Activated B cell treated with CpG ODN at 0.5 μM for 24 hours (primary cell): Measurements from ENCODE around the gene AGO3. TPM values are rescaled to one million over a fixed set of nuclear protein-coding genes. Genes with fewer than 3 reads are reported as not detected.

Experiments
- ATAC-seq: fragments of 200-7000 bp; cut with Tn5 transposase; one replicate; pipeline ENCODE4 v1.10.0; 2021; ENCODE audit warnings: low read depth, mild to moderate bottlenecking, moderate library complexity
- CTCF ChIA-PET: fragments of 350-600 bp; sonication (Branson Sonifier 250); formaldehyde crosslinking; loops from one replicate; lab custom pipeline; 2021; ENCODE audit warnings: antibody characterized with exemption; lab: Charles Lee
- POLR2A ChIA-PET: fragments of 350-600 bp; sonication (Branson Sonifier 250); formaldehyde crosslinking; loops from one replicate; lab custom pipeline; 2021; ENCODE audit warnings: antibody characterized with exemption; lab: Charles Lee
- DNase-seq: peaks from one replicate; pipeline ENCODE4 v3.0.0; 2022
- H3K27ac Mint-ChIP-seq: one replicate; pipeline ENCODE4 v1.8.0; 2020; ENCODE audit warnings: mixed read lengths
- H3K27me3 Mint-ChIP-seq: one replicate; pipeline ENCODE4 v1.8.0; 2021; ENCODE audit warnings: mixed read lengths
- H3K36me3 Mint-ChIP-seq: one replicate; pipeline ENCODE4 v1.8.0; 2021; ENCODE audit warnings: low read depth, mixed read lengths
- H3K4me1 Mint-ChIP-seq: one replicate; pipeline ENCODE4 v1.8.0; 2021; ENCODE audit warnings: mixed read lengths
- H3K4me3 Mint-ChIP-seq: one replicate; pipeline ENCODE4 v1.8.0; 2020; ENCODE audit warnings: mild to moderate bottlenecking, mixed read lengths
- H3K9me3 Mint-ChIP-seq: one replicate; pipeline ENCODE4 v1.8.0; 2020; ENCODE audit warnings: mixed read lengths
- CTCF ChIP-seq: fragments of 200-600 bp; IDR thresholded peaks from one replicate; pipeline ENCODE4 v1.8.0; 2022; ENCODE audit warnings: antibody characterized with exemption, mild to moderate bottlenecking
- intact Hi-C: fragments of 100-400 bp; cut with micrococcal nuclease; formaldehyde crosslinking; loops from one replicate; pipeline ENCODE4 v1.15.1; 2024
- total RNA-seq: library from RNA; stranded (reverse); gene quantifications from 2 replicates; pipeline ENCODE4 v1.2.3, GENCODE V29; 2022

AGO3 gene
- total RNA-seq, 1 donor from 2014 or later: 37.2 TPM

DNA sequence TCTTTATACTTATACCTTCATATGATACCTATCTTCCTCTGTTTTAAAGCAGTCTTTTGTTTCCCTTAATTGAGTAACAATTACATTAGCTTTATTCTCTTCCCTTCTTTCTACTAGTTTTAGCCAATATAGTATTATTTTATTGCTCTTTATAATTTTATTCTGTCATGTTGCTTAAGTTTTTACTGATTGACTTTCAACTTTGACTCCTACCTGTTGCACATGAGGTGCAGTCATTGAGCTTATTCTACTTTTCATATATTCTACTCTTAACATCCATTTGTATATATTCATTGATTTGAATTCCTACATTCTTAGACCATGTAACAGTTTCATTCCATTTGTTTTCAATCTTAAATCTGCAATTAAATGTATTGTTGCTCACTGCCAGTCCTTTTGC, 49.2 kb downstream of the AGO3 start:
- TF ChIP-seq CTCF: no peak
- H3K9me3 Mint-ChIP-seq: no peaks in the 10 kb centered on the region
- H3K36me3 Mint-ChIP-seq: peaks cover 62% of the 10 kb centered on the region

DNA sequence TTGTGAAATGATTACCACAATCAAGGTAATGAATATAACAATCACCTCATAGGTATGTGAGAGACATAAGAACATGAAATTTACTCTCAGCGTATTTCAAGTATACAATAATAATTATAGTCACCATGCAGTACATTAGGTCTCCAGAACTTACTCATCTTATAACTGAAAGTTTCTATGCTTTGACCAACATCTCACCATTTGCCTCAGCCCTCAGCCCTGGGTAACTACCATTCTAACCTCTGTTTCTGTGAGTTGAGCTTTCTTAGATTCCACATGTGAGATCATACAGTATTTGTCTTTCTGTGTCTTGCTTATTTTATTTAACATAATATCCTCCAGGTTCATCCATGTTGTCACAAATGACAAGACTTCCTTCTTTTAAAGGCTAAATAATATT, 57.3 kb downstream of the AGO3 start:
- TF ChIP-seq CTCF: no peak
- no peaks in the 10 kb centered on the region for H3K4me1 Mint-ChIP-seq
- H3K27me3 Mint-ChIP-seq: no peaks in the 10 kb centered on the region
- H3K36me3 Mint-ChIP-seq: peaks cover 30% of the 10 kb centered on the region
- intact Hi-C loops: no loop called here
- POLR2A ChIA-PET: no interaction called here
- H3K9me3 Mint-ChIP-seq: no peaks in the 10 kb centered on the region
- CTCF ChIA-PET: no interaction called here
- H3K4me3 Mint-ChIP-seq: no peak overlapping the region
- H3K27ac Mint-ChIP-seq: no peak overlapping the region
- DNase-seq (no peak), ATAC-seq (no peak)

More for the DNA sequence above, 49.2 kb downstream of the AGO3 start:
- CTCF ChIA-PET: no interaction called here
- H3K4me3 Mint-ChIP-seq: no peak overlapping the region
- POLR2A ChIA-PET: no interaction called here
- no peaks in the 10 kb centered on the region for H3K4me1 Mint-ChIP-seq
- DNase-seq (no peak), ATAC-seq (no peak)
- H3K27me3 Mint-ChIP-seq: no peaks in the 10 kb centered on the region
- intact Hi-C loops: no loop called here
- H3K27ac Mint-ChIP-seq: no peak overlapping the region

DNA sequence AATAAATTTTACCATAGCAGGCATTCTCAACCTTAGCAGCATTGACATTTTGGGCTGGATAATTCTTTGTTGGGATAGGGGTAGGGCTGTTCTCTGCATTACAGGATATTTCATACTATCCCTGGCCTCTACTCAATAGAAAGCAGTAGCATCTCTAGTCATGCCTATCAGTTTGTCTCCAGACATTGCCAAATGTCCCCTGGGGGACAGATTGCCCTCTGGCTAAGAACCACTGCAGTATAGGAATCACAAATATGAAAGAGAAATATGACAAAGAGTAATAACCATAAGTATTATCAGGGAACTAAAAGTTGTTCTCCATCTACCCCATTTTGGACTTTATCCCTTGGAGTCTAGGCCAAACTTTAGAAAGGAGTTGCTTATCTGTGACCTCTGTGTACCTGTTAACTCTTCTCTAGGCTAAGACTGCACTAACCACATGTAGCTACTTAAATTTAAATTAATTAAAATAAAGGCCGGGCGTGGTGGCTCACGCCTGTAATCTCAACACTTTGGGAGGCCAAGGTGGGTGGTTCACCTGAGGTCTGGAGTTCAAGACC, 76.1 kb downstream of the AGO3 start:
- no peaks in the 10 kb centered on the region for H3K4me1 Mint-ChIP-seq
- no peak overlapping the region for H3K4me3 Mint-ChIP-seq
- H3K9me3 Mint-ChIP-seq: no peaks in the 10 kb centered on the region
- peaks cover 29% of the 10 kb centered on the region for H3K36me3 Mint-ChIP-seq
- no peaks in the 10 kb centered on the region for H3K27me3 Mint-ChIP-seq
- no peak overlapping the region for H3K27ac Mint-ChIP-seq
- intact Hi-C loops: no loop called here
- no peak for TF ChIP-seq CTCF
- CTCF ChIA-PET: no interaction called here
- no peak for ATAC-seq
- DNase-seq: no peak
- POLR2A ChIA-PET: no interaction called here

DNA sequence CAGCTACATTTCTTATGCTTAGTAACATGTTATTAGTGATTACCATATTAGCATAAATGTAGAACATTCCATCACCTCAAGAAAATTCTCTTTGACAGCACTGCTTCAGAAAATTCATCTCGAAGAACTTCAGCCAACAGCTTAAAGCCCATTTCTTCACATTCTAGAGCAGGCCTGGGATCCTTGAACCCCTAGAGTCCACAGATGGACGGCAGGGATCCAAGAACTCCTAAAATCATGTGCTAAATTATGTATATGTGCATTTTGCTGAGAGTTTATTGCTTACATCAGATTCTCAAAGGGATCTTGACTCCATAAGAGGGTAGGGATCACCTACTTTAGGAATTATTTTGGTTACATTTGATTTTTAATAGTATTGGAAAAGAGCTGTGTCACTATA, 76.8 kb downstream of the AGO3 start:
- ChIA-PET CTCF (no interaction called here), POLR2A (no interaction called here)
- H3K4me3 Mint-ChIP-seq: no peak overlapping the region
- no peak overlapping the region for H3K27ac Mint-ChIP-seq
- H3K27me3 Mint-ChIP-seq: no peaks in the 10 kb centered on the region
- H3K36me3 Mint-ChIP-seq: peaks cover 31% of the 10 kb centered on the region
- no peak for TF ChIP-seq CTCF
- no peaks in the 10 kb centered on the region for H3K9me3 Mint-ChIP-seq
- no peaks in the 10 kb centered on the region for H3K4me1 Mint-ChIP-seq
- DNase-seq (no peak), ATAC-seq (no peak)
- intact Hi-C loops: no loop called here

GRCh38 chr1:36008546-36009197, 77.8 kb downstream of the AGO3 start:
- intact Hi-C loops: no loop called here
- no peaks in the 10 kb centered on the region for H3K4me1 Mint-ChIP-seq
- POLR2A ChIA-PET: no interaction called here
- CTCF ChIA-PET: no interaction called here
- H3K4me3 Mint-ChIP-seq: no peak overlapping the region
- H3K9me3 Mint-ChIP-seq: no peaks in the 10 kb centered on the region
- H3K27ac Mint-ChIP-seq: no peak overlapping the region
- H3K36me3 Mint-ChIP-seq: peaks cover 38% of the 10 kb centered on the region
- ATAC-seq: no peak
- no peaks in the 10 kb centered on the region for H3K27me3 Mint-ChIP-seq
- TF ChIP-seq CTCF: no peak
- DNase-seq: no peak
